Erythroblast (primary cell): ENCODE data around the gene PLAC8L1.

Source experiments
- GATA1 ChIP-seq: IDR thresholded peaks from 2 replicates; pipeline ENCODE4 v1.6.1; 2011; ENCODE audit warnings: low read depth, mild to moderate bottlenecking, control low read depth, low read length, moderate library complexity
- POLR2A ChIP-seq: IDR thresholded peaks from 2 replicates; pipeline ENCODE4 v1.6.1; 2011; ENCODE audit warnings: mild to moderate bottlenecking, low read length

DNA sequence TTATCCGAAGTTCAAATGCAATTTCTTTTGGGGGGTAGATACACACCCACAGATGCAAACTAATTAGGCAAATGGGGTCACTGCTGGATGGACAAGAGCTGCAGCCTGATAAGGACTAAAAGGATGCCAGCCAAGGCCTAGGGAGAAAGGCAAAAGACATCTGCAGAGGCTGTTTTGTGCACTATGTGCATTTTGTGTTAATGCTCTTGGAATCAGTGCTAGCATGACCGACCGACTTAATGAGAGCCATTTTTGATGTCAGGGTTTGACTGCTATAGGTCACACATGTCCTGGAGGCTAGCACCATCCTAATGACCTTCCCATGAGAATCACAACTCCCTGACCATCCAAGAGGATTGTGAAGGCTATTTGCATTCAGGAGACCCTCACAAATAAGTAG is 34.6 kb downstream of the PLAC8L1 start:
- no peak for TF ChIP-seq POLR2A
- TF ChIP-seq GATA1: no peak
